ENCODE results near the gene SLK. TPM values are rescaled to one million over a fixed set of nuclear protein-coding genes. Genes with fewer than 3 reads are reported as not detected.

Gene SLK
- total and polyA plus RNA-seq, 10 of the 15 experiments (the other 5 are each of a cell fraction or from before 2014, with no cell fraction given): 2.5 to 24.2 (median 11.1) TPM

DNA sequence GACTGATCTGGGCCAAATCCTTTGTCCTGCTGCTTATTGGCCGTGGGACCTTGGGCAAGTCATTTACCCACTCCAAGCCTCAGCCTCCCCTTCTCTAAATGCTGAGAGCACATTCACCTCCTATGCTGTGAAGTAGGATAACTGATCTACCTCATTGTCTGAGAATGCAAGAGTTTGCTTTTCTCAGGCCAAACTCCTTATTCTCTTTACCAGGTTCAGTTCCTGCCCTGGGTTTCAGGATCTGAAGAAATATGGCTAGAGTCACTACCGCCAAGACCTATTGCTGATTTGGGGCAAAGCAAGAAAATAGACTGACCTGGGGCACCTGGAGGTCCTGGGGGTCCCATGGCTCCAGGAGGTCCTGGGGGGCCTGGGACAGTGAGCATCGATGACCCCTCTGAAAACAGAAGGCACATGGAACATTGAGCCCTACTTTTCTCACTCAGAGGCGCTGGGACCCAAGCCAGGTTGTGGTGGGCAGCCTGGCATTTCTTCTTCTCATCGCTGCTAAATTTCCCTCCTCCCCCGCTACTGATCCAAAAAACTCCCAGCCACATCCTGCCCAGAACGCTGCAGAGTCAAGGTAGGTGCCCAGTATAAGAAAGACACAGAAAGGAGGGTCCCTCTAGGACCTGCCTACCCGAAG lies 76.4 kb downstream of the SLK start (continued):
- TF ChIP-seq HDGF (IDR thresholded peaks at IDR 0.05) (no peak), SPI1 (IDR thresholded peaks at IDR 0.05; ENCODE audit: borderline replicate concordance, insufficient read depth, low read depth, low read length) (no peak)

DNA sequence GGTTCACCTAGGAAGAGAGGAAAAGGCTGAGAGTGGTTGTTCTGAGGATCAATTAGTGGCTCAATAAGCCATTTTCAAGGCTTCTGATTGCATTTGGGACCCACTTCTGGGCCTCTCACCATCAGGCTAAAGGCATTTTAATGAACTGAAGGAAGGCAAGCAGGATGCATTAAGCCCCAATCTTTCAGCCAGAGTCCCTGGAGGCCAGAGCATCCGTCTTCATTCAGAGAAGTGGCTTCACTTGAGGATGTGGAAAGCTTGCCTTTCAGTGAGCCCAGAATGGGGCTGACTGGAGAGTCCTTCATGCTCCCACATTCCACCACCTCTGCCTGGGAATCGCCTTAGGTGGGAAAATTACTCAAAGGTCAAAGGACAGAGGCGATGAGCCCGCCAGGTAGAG lies 76.9 kb downstream of the SLK start:
- no peak overlapping the region for H2AFZ ChIP-seq (ENCODE audit: control insufficient read depth, low read depth, low read length)
- BruUV-seq (replicated peaks): no TSS peak
- FAIRE-seq: no peak

More for the DNA sequence above, 76.9 kb downstream of the SLK start:
- no peak for TF ChIP-seq HDGF (IDR thresholded peaks at IDR 0.05)
- TF ChIP-seq ATF7 (IDR thresholded peaks at IDR 0.05; ENCODE audit: low read depth): no peak
- no peak for TF ChIP-seq MXI1 (IDR thresholded peaks at IDR 0.05; ENCODE audit: low read depth, low read length)
- TF ChIP-seq, protein P1, sequence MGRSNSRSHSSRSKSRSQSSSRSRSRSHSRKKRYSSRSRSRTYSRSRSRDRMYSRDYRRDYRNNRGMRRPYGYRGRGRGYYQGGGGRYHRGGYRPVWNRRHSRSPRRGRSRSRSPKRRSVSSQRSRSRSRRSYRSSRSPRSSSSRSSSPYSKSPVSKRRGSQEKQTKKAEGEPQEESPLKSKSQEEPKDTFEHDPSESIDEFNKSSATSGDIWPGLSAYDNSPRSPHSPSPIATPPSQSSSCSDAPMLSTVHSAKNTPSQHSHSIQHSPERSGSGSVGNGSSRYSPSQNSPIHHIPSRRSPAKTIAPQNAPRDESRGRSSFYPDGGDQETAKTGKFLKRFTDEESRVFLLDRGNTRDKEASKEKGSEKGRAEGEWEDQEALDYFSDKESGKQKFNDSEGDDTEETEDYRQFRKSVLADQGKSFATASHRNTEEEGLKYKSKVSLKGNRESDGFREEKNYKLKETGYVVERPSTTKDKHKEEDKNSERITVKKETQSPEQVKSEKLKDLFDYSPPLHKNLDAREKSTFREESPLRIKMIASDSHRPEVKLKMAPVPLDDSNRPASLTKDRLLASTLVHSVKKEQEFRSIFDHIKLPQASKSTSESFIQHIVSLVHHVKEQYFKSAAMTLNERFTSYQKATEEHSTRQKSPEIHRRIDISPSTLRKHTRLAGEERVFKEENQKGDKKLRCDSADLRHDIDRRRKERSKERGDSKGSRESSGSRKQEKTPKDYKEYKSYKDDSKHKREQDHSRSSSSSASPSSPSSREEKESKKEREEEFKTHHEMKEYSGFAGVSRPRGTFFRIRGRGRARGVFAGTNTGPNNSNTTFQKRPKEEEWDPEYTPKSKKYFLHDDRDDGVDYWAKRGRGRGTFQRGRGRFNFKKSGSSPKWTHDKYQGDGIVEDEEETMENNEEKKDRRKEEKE (IDR thresholded peaks at IDR 0.05): no peak
- no peak for TF ChIP-seq ETV6 (conservative IDR thresholded peaks at IDR 0.05 in 1 of 2, IDR thresholded peaks at IDR 0.05 in 1 of 2; ENCODE audit: borderline replicate concordance in 1 of 2, low read depth in 1 of 2)
- TF ChIP-seq NFYA (IDR thresholded peaks at IDR 0.05; ENCODE audit: borderline replicate concordance, low read depth, low read length): no peak
- TF ChIP-seq NFXL1 (IDR thresholded peaks at IDR 0.05; ENCODE audit: borderline replicate concordance): no peak
- no peak for TF ChIP-seq CHD1 (IDR thresholded peaks at IDR 0.05; ENCODE audit: low read depth, low read length)
- no peak for TF ChIP-seq SPI1 (IDR thresholded peaks at IDR 0.05; ENCODE audit: borderline replicate concordance, insufficient read depth, low read depth, low read length)
- no peak for TF ChIP-seq ZNF24 (IDR thresholded peaks at IDR 0.05)
- TF ChIP-seq, protein P2, sequence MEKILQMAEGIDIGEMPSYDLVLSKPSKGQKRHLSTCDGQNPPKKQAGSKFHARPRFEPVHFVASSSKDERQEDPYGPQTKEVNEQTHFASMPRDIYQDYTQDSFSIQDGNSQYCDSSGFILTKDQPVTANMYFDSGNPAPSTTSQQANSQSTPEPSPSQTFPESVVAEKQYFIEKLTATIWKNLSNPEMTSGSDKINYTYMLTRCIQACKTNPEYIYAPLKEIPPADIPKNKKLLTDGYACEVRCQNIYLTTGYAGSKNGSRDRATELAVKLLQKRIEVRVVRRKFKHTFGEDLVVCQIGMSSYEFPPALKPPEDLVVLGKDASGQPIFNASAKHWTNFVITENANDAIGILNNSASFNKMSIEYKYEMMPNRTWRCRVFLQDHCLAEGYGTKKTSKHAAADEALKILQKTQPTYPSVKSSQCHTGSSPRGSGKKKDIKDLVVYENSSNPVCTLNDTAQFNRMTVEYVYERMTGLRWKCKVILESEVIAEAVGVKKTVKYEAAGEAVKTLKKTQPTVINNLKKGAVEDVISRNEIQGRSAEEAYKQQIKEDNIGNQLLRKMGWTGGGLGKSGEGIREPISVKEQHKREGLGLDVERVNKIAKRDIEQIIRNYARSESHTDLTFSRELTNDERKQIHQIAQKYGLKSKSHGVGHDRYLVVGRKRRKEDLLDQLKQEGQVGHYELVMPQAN (conservative IDR thresholded peaks at IDR 0.05): no peak
- no peak for TF ChIP-seq IKZF1 (conservative IDR thresholded peaks at IDR 0.05)
- no peak for TF ChIP-seq PML (IDR thresholded peaks at IDR 0.05; ENCODE audit: low read length)
- no peak for TF ChIP-seq STAT3 (IDR thresholded peaks at IDR 0.05; ENCODE audit: low read depth, low read length)
- TF ChIP-seq SREBF2 (IDR thresholded peaks at IDR 0.05; ENCODE audit: low read length): no peak
- no peak for TF ChIP-seq CEBPB (IDR thresholded peaks at IDR 0.05; ENCODE audit: borderline replicate concordance in 1 of 2, low read depth in 2 of 2, low read length in 2 of 2)
- CTCF ChIA-PET: interaction anchor here (0.6 kb wide), 1 partner anchor 158 kb away, joined by 5 read pairs; no protein-coding TSS in a partner anchor
- Histone ChIP-seq H3K4me1 (ENCODE audit: control insufficient read depth, insufficient read depth, low read length) (no peaks in the 10 kb centered on the region), H4K20me1 (ENCODE audit: control insufficient read depth, insufficient read depth) (no peaks in the 10 kb centered on the region), H3K79me2 (ENCODE audit: control insufficient read depth, insufficient read depth, low read length) (no peaks in the 10 kb centered on the region), H3K27ac (ENCODE audit: control insufficient read depth, insufficient read depth) (no peak overlapping the region), H3K9ac (ENCODE audit: control insufficient read depth, insufficient read depth, low read length) (no peak overlapping the region), H3K9me3 (replicated peaks; ENCODE audit: control insufficient read depth, insufficient read depth, low read length) (no peaks in the 10 kb centered on the region), H3K36me3 (ENCODE audit: control insufficient read depth in 2 of 2, insufficient read depth in 2 of 2, low read length in 1 of 2) (no peaks in the 10 kb centered on the region), H3K27me3 (replicated peaks in 1 of 2; ENCODE audit: control insufficient read depth in 2 of 2, insufficient read depth in 2 of 2, low read length in 1 of 2) (no peaks in the 10 kb centered on the region; a peak in 2 of 4 replicates), H3K4me3 (no peak overlapping the region), H3K4me2 (ENCODE audit: control insufficient read depth, insufficient read depth) (no peak overlapping the region)
- ATAC-seq (no peak), DNase-seq (ENCODE audit: low read depth, low spot score) (no peak)
- intact Hi-C loops (cut with micrococcal nuclease; ENCODE audit: unreplicated experiment): no loop called here
- WGBS (ENCODE audit: insufficient coverage, insufficient replicate concordance, low lambda C conversion rate, missing lambda C conversion rate): 59% methylated on average over 4 of the region's 4 CpGs
- POLR2A ChIA-PET: no interaction called here
- SMC1A ChIA-PET (ENCODE audit: uncharacterized antibody, unreplicated experiment): interaction anchor here (4.4 kb wide), 1 partner anchor 79 kb away, joined by 15 read pairs; the partner anchor contains the start of gene SFR1
- RAD21 ChIA-PET (ENCODE audit: unreplicated experiment): no interaction called here
- in situ Hi-C loops (cut with MboI): no loop called here

Measured in GM12878 (cell line).